GM12892 (cell line): Measurements from ENCODE around the gene RAB4A.

ENCODE experiments used
- POLR2A ChIP-seq: IDR thresholded peaks from 2 replicates; pipeline ENCODE4 v1.6.1; 2011; ENCODE audit warnings: low read depth, low read length, control low read depth
- TAF1 ChIP-seq: IDR thresholded peaks from 2 replicates; pipeline ENCODE4 v1.6.1; 2011; ENCODE audit warnings: low read depth, mild to moderate bottlenecking, control low read depth, low read length, borderline replicate concordance

DNA sequence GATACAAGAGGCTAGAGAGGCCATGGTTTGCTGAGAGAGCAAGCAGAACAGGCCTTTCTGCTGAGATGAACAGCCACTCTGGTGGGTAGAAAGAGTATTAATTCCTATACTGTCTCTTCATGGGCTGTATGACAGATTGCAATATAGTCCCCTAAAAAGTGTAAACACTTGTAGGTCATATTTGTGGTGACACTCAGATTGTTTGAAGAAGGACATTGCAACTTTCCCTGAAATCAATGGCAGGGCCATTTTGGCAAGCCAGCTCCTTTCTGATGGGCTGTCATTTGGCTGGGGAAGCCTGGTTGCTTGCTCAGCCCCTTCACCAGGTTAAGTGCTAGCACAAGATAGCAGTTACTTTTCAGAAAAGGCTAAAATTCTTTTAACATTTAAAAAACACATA, 27.5 kb downstream of the RAB4A start:
- TF ChIP-seq TAF1 (no peak), POLR2A (no peak)
